ENCODE results near the gene LINC00632.

The LINC00632 gene

GRCh38 chrX:140765043-140765784 is 55.7 kb downstream of the LINC00632 start:
- peak; percentile 30 for DNase-seq (ENCODE audit: low spot score)

DNA sequence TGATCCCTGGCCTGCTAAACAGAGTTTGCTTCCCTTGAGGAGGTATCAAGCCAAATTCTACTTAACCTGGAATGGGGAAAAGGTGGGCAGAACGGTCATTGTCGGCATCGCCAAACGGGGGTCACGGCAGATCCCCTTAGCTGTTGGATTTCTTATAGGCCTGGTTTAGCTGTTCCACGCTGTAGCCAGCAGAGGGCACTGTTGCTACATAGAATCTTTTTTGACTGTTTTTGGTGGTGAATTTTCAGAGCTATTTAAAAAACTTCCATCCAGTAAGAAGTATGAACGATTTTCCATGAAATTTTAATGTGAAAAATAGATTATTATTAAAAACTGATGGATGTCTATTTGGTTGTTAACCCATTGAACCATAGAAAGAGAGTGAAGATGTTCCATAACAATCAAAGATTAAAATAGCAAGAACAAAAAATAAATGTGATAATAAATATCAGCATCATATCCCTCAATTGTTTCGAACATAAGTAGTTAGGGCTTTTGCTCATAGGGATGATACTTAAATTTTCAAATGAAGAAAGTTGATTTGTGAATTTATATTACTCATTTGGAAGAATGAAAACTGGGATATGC is 56.6 kb downstream of the LINC00632 start:
- DNase-seq (ENCODE audit: low spot score): peak; percentile 64

DNA sequence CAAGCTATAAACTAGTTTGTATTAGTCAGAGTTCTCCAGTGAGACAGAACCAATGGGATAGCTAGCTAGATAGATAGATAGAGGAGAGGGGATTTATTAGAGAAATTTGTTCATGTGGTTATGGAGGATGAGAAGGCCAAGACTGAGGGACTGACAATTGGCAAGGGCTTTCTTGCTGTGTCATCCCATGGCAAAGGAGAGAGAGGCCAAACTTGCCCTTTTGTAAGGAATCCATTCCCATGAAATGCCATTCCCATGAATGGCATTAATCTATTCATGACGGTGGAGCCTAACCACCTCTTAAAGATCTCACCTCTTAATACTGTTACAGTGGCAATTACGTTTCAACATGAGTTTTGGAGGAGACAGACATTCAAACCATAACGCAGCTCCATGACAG is 58.1 kb downstream of the LINC00632 start:
- no peak for DNase-seq (ENCODE audit: low spot score)

DNA sequence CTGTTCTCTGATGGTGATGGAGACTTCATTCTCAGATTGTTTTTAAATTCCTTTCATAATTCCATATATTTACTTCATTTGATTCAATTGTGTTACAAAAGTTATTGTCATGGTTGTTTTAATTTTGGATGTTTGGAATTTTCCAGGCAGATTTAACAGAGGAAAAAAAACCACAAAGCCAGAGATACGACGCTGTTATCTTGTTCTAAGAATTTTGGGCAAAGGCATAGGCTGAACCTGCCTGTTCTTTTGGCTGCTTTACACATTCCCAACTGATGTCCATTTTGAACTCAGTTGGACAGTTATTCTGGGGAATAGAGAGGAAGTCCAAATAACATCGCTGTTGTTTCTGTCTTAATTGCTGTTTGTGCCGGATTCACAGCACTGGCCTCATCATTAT is 65.7 kb downstream of the LINC00632 start:
- DNase-seq (ENCODE audit: low spot score): peak; percentile 16

DNA sequence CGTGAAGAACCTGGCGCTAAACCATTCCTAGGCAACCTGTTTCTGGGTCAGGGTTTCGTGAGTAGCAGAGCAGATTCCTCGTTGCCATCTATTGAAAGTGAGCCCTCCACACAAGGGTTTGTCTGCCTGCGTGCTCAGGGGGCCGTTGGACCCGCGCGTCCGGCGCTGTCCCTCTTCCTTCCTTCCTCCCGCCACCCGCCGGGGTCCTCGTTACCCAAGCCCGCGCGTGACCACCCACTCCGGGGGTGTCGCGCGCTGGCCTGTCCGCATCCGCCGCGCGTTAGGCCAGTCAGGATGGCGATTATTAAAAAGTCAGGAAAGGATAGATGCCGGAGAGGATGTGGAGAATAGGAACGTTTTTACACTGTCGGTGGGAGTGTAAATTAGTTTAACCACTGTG is 66.8 kb downstream of the LINC00632 start:
- no peak for DNase-seq (ENCODE audit: low spot score)

- DNase-seq (ENCODE audit: low spot score): no peak
These were observed 85.1 kb downstream of the LINC00632 start for GRCh38 chrX:140794642-140795041.

- no peak for DNase-seq (ENCODE audit: low spot score)
These were observed 89.7 kb downstream of the LINC00632 start for GRCh38 chrX:140799216-140799615.

DNA sequence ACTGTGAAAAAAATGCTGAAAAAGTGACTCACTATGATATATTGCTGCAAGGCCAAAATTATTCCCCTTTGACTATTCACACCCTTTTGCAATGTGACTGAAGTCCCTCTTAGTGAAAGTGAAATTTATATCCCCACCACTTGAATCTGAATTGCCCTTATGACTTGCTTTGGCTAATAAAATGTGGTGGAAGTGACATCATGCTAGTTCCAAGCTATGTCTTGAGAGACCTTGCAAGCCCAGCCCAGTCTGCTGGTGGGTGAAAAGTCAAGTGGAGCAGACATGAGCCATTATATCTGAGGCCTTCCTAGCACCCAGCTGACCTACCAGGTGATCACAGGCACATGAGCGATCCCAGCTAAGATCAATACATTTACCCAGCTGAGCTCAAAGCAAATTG is 94.7 kb downstream of the LINC00632 start:
- no peak for DNase-seq (ENCODE audit: low spot score)

DNA sequence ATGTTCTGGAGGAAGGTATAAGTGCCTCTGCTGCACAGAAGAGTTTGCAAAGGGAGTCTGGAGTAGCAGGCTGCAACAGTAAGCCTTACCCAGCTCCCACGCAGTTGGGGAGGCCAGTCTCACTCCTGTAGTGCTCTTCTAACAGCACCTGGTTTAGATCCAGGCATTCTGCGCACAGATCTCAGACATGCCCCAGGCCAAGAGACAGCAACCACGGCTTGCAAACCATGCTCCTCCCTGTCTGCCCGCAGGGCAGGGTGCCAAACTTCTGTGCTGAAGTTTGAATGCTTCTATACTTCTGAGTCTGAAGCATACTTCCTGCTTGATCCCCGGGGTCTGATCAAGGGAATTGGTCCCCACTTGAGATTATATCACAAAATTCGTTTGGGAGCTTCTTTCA is 106.3 kb downstream of the LINC00632 start:
- no peak for DNase-seq (ENCODE audit: low spot score)

DNA sequence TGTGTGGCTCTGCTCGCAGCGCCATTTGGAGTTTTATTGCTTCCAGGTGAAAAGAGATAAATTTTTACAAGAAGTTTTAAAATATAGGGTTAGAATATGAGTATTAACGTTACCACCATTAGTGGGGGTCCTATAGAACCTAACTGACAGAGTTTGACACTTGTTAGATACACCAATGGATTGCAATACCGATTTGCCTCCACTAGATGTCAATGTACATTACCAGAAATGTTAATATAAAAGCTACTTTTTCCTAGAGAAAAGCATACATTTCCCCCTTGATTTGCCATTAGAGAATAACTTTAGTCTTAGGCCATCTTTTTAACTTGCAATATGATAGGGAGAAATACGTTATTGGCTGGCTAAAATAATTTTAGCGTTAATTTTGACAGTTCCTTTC is 108.4 kb downstream of the LINC00632 start:
- DNase-seq (ENCODE audit: low spot score): peak; percentile 0

DNA sequence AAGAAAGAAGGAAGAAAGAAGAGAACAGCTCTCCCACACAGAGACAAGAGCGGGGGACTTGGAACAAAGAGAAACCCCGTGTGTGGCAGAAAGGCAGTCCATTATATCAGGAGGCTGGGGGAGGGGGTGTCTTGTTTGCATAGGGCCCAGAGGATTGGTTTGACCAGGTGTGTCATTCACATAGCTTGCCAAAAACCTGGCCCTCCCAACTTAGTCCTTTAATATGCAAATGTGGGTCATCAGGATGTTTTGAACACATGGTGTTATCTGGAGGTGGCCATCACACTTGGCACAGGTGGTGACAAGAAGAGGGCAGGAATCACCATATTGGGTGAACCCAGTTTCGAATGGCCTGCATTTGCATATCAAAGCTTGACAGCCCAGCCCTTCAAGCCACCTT is 111.7 kb downstream of the LINC00632 start:
- peak; percentile 0 for DNase-seq (ENCODE audit: low spot score)

DNA sequence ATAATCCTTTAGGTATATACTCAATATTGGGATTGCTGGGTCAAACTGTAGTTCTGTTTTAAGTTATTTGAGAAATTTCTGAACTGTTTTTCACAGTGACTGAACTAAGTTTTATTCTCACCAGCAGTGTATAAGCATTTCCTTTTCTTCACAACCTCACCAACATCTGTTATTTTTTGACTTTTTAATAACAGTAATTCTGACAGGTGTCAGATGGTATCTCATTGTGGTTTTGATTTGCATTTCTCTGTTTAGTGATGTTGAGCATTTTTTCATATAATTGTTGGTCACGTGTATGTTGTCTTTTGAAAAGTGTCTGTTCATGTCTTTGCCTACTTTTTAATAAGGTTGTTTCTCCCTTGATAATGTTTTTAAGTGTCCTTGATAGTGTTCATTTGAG is 112.6 kb downstream of the LINC00632 start:
- no peak for DNase-seq (ENCODE audit: low spot score)

DNA sequence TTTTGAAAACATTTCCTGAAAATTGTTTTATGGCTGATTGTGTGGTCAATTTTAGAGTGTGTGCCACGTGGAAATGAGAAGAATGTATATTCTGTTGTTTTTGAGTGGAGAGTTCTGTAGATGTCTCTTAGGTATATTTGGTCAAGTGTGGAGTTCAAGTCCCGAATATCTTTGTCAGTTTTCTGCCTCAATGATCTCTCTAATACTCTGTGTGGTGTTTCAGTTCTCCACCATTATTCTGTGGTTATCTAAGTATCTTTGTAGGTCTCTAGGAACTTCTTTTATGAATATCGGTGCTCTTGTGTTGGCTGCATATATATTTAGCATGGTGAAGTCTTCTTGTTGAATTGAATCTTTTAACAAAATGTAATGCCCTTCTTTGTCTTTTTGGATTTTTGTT is 113.3 kb downstream of the LINC00632 start:
- no peak for DNase-seq (ENCODE audit: low spot score)

DNA sequence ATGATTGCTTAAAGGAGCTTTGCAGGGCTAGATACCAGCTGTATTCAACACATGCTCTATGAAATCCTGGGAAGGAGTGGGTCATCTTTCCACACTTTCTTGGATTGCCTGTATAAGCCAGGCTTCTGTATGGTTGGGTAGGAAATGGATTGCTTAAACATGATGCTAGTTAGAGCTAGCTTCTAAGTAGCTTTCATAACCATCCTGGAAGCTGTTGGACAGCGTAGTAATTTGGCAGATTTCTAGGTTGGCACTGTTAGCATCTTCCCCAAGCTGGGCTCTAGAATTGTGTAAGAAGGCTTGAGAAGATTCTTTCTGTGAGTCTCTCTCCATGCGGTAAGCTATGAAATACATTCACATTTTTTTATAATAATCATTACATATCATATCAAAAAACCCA is 127.3 kb downstream of the LINC00632 start:
- DNase-seq (ENCODE audit: low spot score): no peak

Data from cerebellar cortex (tissue), 1 donor.